HCT116 (cell line): ENCODE results near the gene RHOBTB1. TPM values are rescaled to one million over a fixed set of nuclear protein-coding genes. Genes with fewer than 3 reads are reported as not detected.

ENCODE experiments used
- ATAC-seq: fragments of 200-7000 bp; cut with Tn5 transposase; 2 replicates; pipeline ENCODE4 v1.9.1; 2020; ENCODE audit warnings: mild to moderate bottlenecking, moderate library complexity
- BruUV-seq: library from RNA; stranded (reverse); fragments of 400-500 nt; replicated peaks from 2 replicates; lab custom pipeline; 2021; lab: Mats Ljungman, UMichigan
- CTCF ChIA-PET: fragments of 300-600 bp; sonication (Branson Sonifier 250); formaldehyde crosslinking; loops from one replicate; lab custom pipeline; 2021; ENCODE audit warnings: antibody characterized with exemption; lab: Charles Lee
- POLR2A ChIA-PET: fragments of 300-600, 350-600 bp; sonication (Branson Sonifier 250); formaldehyde crosslinking; loops from one replicate; lab custom pipeline; 2021; ENCODE audit warnings: antibody characterized with exemption; lab: Charles Lee
- RAD21 ChIA-PET, 2 experiments: fragments of 300-600 bp; sonication (Branson Sonifier 250); formaldehyde crosslinking; loops; one replicate each; lab custom pipeline; 2023; ENCODE audit warnings: low total read pairs in 2 of 2; ENCODE audit not compliant: uncharacterized antibody in 2 of 2, unreplicated experiment in 2 of 2, low non-redundant PET in 1 of 2; lab: Charles Lee
- DNase-seq: peaks from one replicate; pipeline ENCODE4 v3.0.0-alpha.2; 2010; ENCODE audit warnings: low read depth, low spot score
- H2AFZ ChIP-seq: fragments of 200-600 bp; shearing (Covaris generic), sonication (generic); 2 replicates; pipeline ENCODE4 v1.6.1; 2017; ENCODE audit warnings: low read depth, mixed run types, mixed read lengths, antibody characterized with exemption, low read length; ENCODE audit not compliant: poor library complexity, severe bottlenecking
- H3K27ac ChIP-seq: 2 replicates; pipeline ENCODE4 v1.5.1; 2012; ENCODE audit warnings: low read depth, low read length
- H3K27me3 ChIP-seq: fragments of 200-600 bp; sonication (generic); 2 replicates; pipeline ENCODE4 v1.6.1; 2016; ENCODE audit warnings: mixed run types, low read length, mixed read lengths; ENCODE audit not compliant: insufficient read depth
- H3K36me3 ChIP-seq, 2 experiments: fragments of 200-500 bp in 1 of 2; fragments of 200-600 bp in 1 of 2; sonication (Bioruptor generic) in 1 of 2; sonication (generic) in 1 of 2; 2 replicates each; pipeline versions ENCODE4 v1.5.1 to v1.6.1; 2014 to 2016; ENCODE audit warnings: low read length in 2 of 2, inconsistent platforms in 1 of 2, mixed read lengths in 1 of 2, mixed run types in 1 of 2; ENCODE audit not compliant: insufficient read depth in 2 of 2, control insufficient read depth in 1 of 2
- H3K4me1 ChIP-seq, 2 experiments: fragments of 200-600 bp in 1 of 2; sonication (generic) in 1 of 2; 2 replicates each; pipeline versions ENCODE4 v1.5.1 to v1.6.1; 2012 to 2017; ENCODE audit warnings: low read length in 2 of 2, inconsistent platforms in 1 of 2, mild to moderate bottlenecking in 1 of 2, mixed read lengths in 1 of 2, mixed run types in 1 of 2, moderate library complexity in 1 of 2; ENCODE audit not compliant: insufficient read depth in 2 of 2, control insufficient read depth in 1 of 2
- H3K4me2 ChIP-seq: fragments of 200-600 bp; sonication (generic); 2 replicates; pipeline ENCODE4 v1.6.1; 2017; ENCODE audit warnings: mixed run types, low read length, mixed read lengths
- H3K4me3 ChIP-seq, 2 experiments: fragments of 200-600 bp in 1 of 2; sonication (generic) in 1 of 2; replicated peaks in 1 of 2; 2 replicates each; pipeline ENCODE4 v1.5.1; 2011 to 2016; ENCODE audit warnings: low read length in 2 of 2, control low read depth in 1 of 2, low read depth in 1 of 2, mild to moderate bottlenecking in 1 of 2, mixed read lengths in 1 of 2, mixed run types in 1 of 2
- H3K79me2 ChIP-seq: fragments of 200-600 bp; sonication (generic); 2 replicates; pipeline ENCODE4 v1.6.1; 2017; ENCODE audit warnings: mild to moderate bottlenecking, mixed run types, low read length, moderate library complexity, mixed read lengths; ENCODE audit not compliant: insufficient read depth
- H3K9ac ChIP-seq: fragments of 200-600 bp; sonication (generic); 2 replicates; pipeline ENCODE4 v1.6.1; 2016; ENCODE audit warnings: low read length, mixed read lengths
- H3K9me2 ChIP-seq: fragments of 200-600 bp; sonication (generic), shearing (Covaris generic); 2 replicates; pipeline ENCODE4 v1.6.1; 2017; ENCODE audit warnings: mixed run types, mild to moderate bottlenecking, moderate library complexity; ENCODE audit not compliant: insufficient read depth
- H3K9me3 ChIP-seq, 2 experiments: fragments of 200-500 bp in 1 of 2; fragments of 200-600 bp in 1 of 2; sonication (Bioruptor generic) in 1 of 2; sonication (generic) in 1 of 2; 2 replicates each; pipeline ENCODE4 v1.6.1; 2014 to 2017; ENCODE audit warnings: low read length in 2 of 2, mixed read lengths in 2 of 2, inconsistent platforms in 1 of 2, low read depth in 1 of 2, mild to moderate bottlenecking in 1 of 2, mixed run types in 1 of 2, moderate library complexity in 1 of 2; ENCODE audit not compliant: control insufficient read depth in 1 of 2, insufficient read depth in 1 of 2
- H4K20me1 ChIP-seq: fragments of 200-600 bp; sonication (generic), shearing (Covaris generic); 2 replicates; pipeline ENCODE4 v1.6.1; 2017; ENCODE audit warnings: mixed run types, mild to moderate bottlenecking, moderate library complexity; ENCODE audit not compliant: insufficient read depth
- CBX3 ChIP-seq: IDR thresholded peaks from 2 replicates; pipeline ENCODE4 v1.6.1; 2012; ENCODE audit warnings: low read depth
- CEBPB ChIP-seq: IDR thresholded peaks from 2 replicates; pipeline ENCODE4 v1.6.1; 2012; ENCODE audit warnings: low read depth
- ELF1 ChIP-seq: IDR thresholded peaks from 2 replicates; pipeline ENCODE4 v1.6.1; 2012; ENCODE audit warnings: low read depth, borderline replicate concordance
- POLR2A ChIP-seq: IDR thresholded peaks from 2 replicates; pipeline ENCODE4 v1.7.0; 2011; ENCODE audit warnings: borderline replicate concordance; ENCODE audit not compliant: insufficient read depth, insufficient read length; ENCODE audit errors: extremely low read depth
- SP1 ChIP-seq: IDR thresholded peaks from 2 replicates; pipeline ENCODE4 v1.6.1; 2012; ENCODE audit warnings: low read depth
- SRF ChIP-seq: IDR thresholded peaks from 2 replicates; pipeline ENCODE4 v1.6.1; 2012; ENCODE audit warnings: low read depth
- intact Hi-C: fragments of 100-400 bp; cut with micrococcal nuclease; formaldehyde crosslinking; loops from 2 replicates; pipeline ENCODE4 v1.10.0; 2022
- total RNA-seq: library from RNA; stranded (reverse); gene quantifications from one replicate; pipeline ENCODE4 v1.2.1, GENCODE V29; 2021; ENCODE audit not compliant: unreplicated experiment
- TF ChIP-seq, protein P1 (sequence below): IDR thresholded peaks from 2 replicates; pipeline ENCODE4 v1.6.1; 2012
- TF ChIP-seq, protein P2 (sequence below): IDR thresholded peaks from 2 replicates; pipeline ENCODE4 v1.6.1; 2012
- TF ChIP-seq, protein P3 (sequence below): IDR thresholded peaks from 2 replicates; pipeline ENCODE4 v1.6.1; 2012; ENCODE audit warnings: low read depth

Gene RHOBTB1
- total RNA-seq, 1 experiment from 2014 or later = 1.6 TPM

DNA sequence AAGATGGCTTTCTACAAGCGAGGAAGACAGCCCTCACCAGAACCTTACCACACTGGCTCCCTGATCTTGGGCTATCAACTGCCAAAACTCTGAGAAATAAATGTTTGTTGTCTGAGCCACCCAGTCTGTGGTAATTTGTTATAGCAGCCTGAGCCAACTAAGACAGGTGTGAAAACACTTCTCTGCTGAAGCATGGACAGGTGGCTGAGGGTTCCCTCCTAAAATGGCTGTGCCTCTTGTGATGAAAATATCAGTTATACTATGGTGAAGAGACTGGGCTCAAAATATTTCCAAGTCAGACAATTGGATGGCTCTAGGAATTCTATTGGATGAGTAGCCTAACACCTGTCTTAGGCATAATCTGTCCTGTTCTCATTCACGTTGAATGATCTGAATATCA is 87.6 kb downstream of the RHOBTB1 start:
- ChIA-PET CTCF (no interaction called here), RAD21 (no interaction called here), POLR2A (no interaction called here)
- H3K9ac ChIP-seq = no peak overlapping the region
- intact Hi-C loops = no loop called here
- no peaks in the 10 kb centered on the region for H3K79me2 ChIP-seq
- H3K4me2 ChIP-seq = no peak overlapping the region
- H2AFZ ChIP-seq = no peak overlapping the region
- H3K9me2 ChIP-seq = no peaks in the 10 kb centered on the region
- no peaks in the 10 kb centered on the region for H4K20me1 ChIP-seq
- H3K27me3 ChIP-seq = no peaks in the 10 kb centered on the region
- H3K4me1 ChIP-seq = no peaks in the 10 kb centered on the region
- ATAC-seq (no peak), DNase-seq (no peak)
- TF ChIP-seq, protein P1, sequence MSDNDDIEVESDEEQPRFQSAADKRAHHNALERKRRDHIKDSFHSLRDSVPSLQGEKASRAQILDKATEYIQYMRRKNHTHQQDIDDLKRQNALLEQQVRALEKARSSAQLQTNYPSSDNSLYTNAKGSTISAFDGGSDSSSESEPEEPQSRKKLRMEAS = no peak
- TF ChIP-seq CBX3 = no peak
- TF ChIP-seq CEBPB = no peak
- TF ChIP-seq, protein P2, sequence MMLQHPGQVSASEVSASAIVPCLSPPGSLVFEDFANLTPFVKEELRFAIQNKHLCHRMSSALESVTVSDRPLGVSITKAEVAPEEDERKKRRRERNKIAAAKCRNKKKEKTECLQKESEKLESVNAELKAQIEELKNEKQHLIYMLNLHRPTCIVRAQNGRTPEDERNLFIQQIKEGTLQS = no peak
- TF ChIP-seq SRF = no peak
- TF ChIP-seq, protein P3, sequence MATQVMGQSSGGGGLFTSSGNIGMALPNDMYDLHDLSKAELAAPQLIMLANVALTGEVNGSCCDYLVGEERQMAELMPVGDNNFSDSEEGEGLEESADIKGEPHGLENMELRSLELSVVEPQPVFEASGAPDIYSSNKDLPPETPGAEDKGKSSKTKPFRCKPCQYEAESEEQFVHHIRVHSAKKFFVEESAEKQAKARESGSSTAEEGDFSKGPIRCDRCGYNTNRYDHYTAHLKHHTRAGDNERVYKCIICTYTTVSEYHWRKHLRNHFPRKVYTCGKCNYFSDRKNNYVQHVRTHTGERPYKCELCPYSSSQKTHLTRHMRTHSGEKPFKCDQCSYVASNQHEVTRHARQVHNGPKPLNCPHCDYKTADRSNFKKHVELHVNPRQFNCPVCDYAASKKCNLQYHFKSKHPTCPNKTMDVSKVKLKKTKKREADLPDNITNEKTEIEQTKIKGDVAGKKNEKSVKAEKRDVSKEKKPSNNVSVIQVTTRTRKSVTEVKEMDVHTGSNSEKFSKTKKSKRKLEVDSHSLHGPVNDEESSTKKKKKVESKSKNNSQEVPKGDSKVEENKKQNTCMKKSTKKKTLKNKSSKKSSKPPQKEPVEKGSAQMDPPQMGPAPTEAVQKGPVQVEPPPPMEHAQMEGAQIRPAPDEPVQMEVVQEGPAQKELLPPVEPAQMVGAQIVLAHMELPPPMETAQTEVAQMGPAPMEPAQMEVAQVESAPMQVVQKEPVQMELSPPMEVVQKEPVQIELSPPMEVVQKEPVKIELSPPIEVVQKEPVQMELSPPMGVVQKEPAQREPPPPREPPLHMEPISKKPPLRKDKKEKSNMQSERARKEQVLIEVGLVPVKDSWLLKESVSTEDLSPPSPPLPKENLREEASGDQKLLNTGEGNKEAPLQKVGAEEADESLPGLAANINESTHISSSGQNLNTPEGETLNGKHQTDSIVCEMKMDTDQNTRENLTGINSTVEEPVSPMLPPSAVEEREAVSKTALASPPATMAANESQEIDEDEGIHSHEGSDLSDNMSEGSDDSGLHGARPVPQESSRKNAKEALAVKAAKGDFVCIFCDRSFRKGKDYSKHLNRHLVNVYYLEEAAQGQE = no peak
- TF ChIP-seq ELF1 = no peak
- TF ChIP-seq POLR2A = no peak
- TF ChIP-seq SP1 = no peak
- no peak overlapping the region for H3K27ac ChIP-seq
- H3K9me3 ChIP-seq = no peaks in the 10 kb centered on the region
- no TSS peak for BruUV-seq
- no peaks in the 10 kb centered on the region for H3K36me3 ChIP-seq
- H3K4me3 ChIP-seq = no peak overlapping the region
